IgD-negative memory B cell (primary cell): ENCODE results near the gene SDE2. TPM values are rescaled to one million over a fixed set of nuclear protein-coding genes. Genes with fewer than 3 reads are reported as not detected.
"Not testable (repeated sequence)": the region's sequence is repeated elsewhere in the genome, so short reads cannot be mapped to it uniquely, and the experiment has no call there.

ENCODE experiments used
- H3K27ac Mint-ChIP-seq, 3 donors: one replicate each; pipeline ENCODE4 v1.8.0; 2020 to 2022; ENCODE audit warnings: mild to moderate bottlenecking in 3 of 3, mixed read lengths in 3 of 3, moderate library complexity in 1 of 3
- H3K27me3 Mint-ChIP-seq: one replicate; pipeline ENCODE4 v1.8.0; 2021; ENCODE audit warnings: mixed read lengths
- H3K36me3 Mint-ChIP-seq: one replicate; pipeline ENCODE4 v1.8.0; 2020; ENCODE audit warnings: mild to moderate bottlenecking, mixed read lengths
- H3K4me1 Mint-ChIP-seq, 3 donors: one replicate each; pipeline ENCODE4 v1.8.0; 2020 to 2022; ENCODE audit warnings: mixed read lengths in 3 of 3, mild to moderate bottlenecking in 1 of 3
- H3K4me3 Mint-ChIP-seq, 4 donors: one replicate each; pipeline ENCODE4 v1.8.0; 2020 to 2022; ENCODE audit warnings: mild to moderate bottlenecking in 4 of 4, mixed read lengths in 4 of 4, moderate library complexity in 3 of 4
- H3K9me3 Mint-ChIP-seq, 3 donors: one replicate each; pipeline ENCODE4 v1.8.0; 2020 to 2021; ENCODE audit warnings: mixed read lengths in 3 of 3, mild to moderate bottlenecking in 1 of 3
- polyA plus RNA-seq: library from polyadenylated mRNA; unstranded; fragments of 300-500 nt; fragmentation: Illumina TruSeq; gene quantifications from one replicate; pipeline ENCODE4 v1.2.3, GENCODE V29; 2021

SDE2 gene
- polyA plus RNA-seq, 1 donor from 2014 or later, result 9.2 TPM

DNA sequence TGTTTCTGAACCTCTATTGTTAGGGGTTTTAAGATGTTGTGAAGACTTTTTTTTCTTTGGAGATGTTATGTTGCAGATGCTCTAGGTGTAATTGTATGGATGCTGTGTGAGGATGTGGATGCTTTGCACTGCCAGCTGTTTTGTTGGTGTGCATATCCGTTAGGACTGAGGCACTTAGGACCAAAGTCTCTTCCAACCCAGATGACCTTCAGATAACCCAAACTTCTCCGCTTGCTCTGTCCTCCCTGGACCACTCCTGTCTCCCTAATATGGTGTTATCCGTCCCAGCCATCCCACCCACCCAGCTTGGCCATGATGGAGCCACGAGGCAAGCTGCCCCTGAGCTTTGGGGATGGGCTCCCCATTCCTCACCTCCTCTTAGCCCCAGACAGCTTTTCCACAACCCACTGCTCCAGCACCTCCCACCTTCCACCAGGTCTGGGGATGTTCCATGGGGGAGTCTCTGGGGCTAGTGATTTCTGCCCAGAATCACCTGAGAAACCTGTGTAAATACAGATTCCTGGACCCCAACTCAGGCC lies 53.0 kb downstream of the SDE2 start:
- Mint-ChIP-seq H3K36me3 (no peaks in the 10 kb centered on the region), H3K9me3 (no peaks in the 10 kb centered on the region), H3K4me1 (peaks cover 4 to 15% (median 14%) of the 10 kb centered on the region in 3 donors), H3K4me3 (no peak overlapping the region), H3K27ac (no peak overlapping the region), H3K27me3 (peaks cover 12% of the 10 kb centered on the region)

DNA sequence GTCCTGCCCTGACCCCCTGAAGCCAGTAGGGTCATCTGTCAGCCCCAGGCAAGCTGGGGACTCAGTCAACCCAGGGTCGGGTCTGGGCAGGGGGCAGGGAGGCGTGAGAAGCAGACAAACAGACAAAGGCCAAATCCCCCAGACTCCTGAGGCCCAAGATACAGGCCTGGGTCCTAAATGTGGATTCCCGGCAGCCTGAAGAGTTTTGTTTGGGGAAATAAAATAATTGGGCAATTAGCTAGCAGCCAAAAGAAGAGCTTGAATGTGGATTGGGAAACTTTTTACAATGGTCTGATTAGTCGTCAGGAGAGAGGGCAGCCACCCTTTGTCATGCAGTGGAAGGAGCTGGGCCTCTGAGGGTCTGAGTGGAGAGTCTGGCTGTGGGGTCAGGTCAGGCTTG lies 53.6 kb downstream of the SDE2 start:
- Mint-ChIP-seq H3K27ac (no peak overlapping the region), H3K36me3 (no peaks in the 10 kb centered on the region), H3K4me1 (peaks cover 4 to 15% (median 14%) of the 10 kb centered on the region in 3 donors), H3K27me3 (peaks cover 10% of the 10 kb centered on the region), H3K4me3 (no peak overlapping the region), H3K9me3 (no peaks in the 10 kb centered on the region)

DNA sequence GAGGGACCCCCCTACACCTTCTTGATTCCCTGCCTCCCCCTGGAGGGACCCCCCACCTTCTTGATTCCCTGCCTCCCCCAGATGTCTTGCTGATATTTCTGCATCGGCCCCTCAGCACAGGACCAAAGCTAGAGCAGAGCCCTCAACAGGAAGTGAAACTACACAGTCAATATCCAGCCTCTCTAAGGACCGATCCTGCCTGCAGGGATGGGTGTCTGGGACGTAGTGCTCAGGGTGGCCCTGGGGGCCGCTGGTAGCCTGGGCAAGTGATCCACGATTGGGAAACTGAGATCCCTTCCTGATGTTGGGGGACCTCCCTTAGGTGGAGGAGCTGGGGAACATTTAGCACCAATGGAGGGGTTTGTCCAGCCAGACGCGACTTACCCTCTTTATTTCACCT lies 54.2 kb downstream of the SDE2 start:
- Mint-ChIP-seq H3K27me3 (peaks cover 7% of the 10 kb centered on the region), H3K36me3 (no peaks in the 10 kb centered on the region), H3K9me3 (no peaks in the 10 kb centered on the region), H3K27ac (no peak overlapping the region), H3K4me1 (peaks cover 4 to 15% (median 14%) of the 10 kb centered on the region in 3 donors), H3K4me3 (peak overlapping the region in 2 of 4 donors; percentile 5 to 69)

DNA sequence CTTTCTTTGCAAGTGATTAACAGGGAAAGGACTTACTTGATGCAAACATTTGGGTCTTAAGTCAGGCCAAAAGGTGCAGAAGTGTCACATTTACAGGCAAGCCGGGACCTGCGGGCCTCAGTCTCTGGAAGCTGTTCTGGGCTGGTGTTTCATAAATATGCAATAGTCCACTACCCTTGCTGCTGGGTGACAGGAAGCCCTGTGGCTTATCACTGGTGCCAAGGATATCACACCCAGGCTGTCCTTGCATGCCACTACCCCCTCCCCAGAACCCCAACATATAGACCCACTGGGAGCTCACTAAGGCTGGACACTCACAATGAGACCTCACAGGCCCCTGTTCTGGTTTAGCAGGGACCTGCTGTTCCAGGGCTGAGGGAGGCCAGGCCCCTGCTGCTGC lies 54.8 kb downstream of the SDE2 start:
- Mint-ChIP-seq H3K27me3 (peaks cover 7% of the 10 kb centered on the region), H3K27ac (no peak overlapping the region), H3K4me1 (peaks cover 4 to 15% (median 14%) of the 10 kb centered on the region in 3 donors), H3K9me3 (no peaks in the 10 kb centered on the region), H3K36me3 (no peaks in the 10 kb centered on the region), H3K4me3 (no peak overlapping the region)

DNA sequence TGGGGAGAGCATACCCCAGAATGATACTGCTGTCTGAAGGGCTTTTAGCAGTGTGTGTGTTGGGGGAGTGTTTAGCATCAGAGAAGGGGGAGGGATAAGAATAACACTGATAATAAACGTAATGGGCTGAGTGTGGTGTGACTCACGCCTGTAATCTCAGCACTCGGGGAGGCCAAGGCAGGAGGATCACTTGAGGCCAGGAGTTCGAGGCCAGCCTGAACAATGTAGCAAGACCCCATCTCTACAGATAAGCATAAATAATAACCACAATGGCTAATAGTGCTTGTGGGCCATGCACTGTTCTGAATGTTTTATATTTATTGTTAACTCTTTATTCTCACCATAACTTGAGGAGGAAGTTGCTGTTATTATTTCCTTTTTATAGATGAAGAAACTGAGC lies 55.6 kb downstream of the SDE2 start:
- Mint-ChIP-seq H3K36me3 (no peaks in the 10 kb centered on the region), H3K4me3 (no peak overlapping the region), H3K27ac (no peak overlapping the region), H3K27me3 (peaks cover 3% of the 10 kb centered on the region), H3K9me3 (no peaks in the 10 kb centered on the region), H3K4me1 (peaks cover 4 to 14% (median 13%) of the 10 kb centered on the region in 3 donors)

DNA sequence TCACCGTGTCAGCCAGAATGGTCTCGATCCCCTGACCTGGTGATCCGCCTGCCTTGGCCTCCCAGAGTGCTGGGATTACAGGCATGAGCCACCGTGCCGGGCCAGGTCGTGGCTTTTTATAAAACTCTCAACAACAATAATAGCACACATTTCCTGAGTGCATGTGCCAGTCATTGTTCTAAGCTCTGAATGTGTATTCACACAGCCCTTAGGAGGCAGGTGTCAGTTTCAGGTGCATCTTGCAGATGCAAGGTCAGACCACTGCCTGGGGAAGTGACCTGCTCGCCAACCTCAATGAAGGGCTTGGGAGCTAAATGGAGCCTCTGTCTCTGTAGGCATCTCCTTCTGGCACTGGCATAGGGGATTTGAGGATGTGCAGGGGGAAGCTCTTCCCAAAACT lies 56.6 kb downstream of the SDE2 start:
- Mint-ChIP-seq H3K27me3 (peaks cover 3% of the 10 kb centered on the region), H3K9me3 (no peaks in the 10 kb centered on the region), H3K4me3 (peak overlapping the region in 2 of 4 donors; percentile 46 to 51), H3K4me1 (peaks cover 4 to 14% (median 13%) of the 10 kb centered on the region in 3 donors), H3K27ac (peak overlapping the region in 1 of 3 donors; percentile 46), H3K36me3 (no peaks in the 10 kb centered on the region)

DNA sequence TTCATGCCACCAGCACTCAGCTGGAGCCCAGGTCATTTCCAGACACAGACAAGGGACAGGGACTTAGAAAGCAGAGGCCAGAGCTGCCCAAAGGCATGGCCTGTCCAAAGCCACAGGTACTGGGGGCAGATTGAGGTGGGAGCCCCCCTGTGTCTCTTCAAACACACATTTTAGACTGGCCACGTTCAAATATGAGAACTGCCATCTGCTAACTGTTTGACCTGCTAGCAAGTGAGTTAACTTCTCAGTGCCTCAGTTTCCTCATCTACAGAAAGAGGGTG lies 57.3 kb downstream of the SDE2 start:
- peak overlapping the region in 1 of 3 donors; percentile 16 for H3K27ac Mint-ChIP-seq
- H3K4me1 Mint-ChIP-seq, result peaks cover 4 to 14% (median 12%) of the 10 kb centered on the region in 3 donors
- H3K9me3 Mint-ChIP-seq, result no peaks in the 10 kb centered on the region
- no peaks in the 10 kb centered on the region for H3K36me3 Mint-ChIP-seq
- H3K4me3 Mint-ChIP-seq, result peak overlapping the region in 2 of 4 donors; percentile 8 to 43
- H3K27me3 Mint-ChIP-seq, result peaks cover 3% of the 10 kb centered on the region

DNA sequence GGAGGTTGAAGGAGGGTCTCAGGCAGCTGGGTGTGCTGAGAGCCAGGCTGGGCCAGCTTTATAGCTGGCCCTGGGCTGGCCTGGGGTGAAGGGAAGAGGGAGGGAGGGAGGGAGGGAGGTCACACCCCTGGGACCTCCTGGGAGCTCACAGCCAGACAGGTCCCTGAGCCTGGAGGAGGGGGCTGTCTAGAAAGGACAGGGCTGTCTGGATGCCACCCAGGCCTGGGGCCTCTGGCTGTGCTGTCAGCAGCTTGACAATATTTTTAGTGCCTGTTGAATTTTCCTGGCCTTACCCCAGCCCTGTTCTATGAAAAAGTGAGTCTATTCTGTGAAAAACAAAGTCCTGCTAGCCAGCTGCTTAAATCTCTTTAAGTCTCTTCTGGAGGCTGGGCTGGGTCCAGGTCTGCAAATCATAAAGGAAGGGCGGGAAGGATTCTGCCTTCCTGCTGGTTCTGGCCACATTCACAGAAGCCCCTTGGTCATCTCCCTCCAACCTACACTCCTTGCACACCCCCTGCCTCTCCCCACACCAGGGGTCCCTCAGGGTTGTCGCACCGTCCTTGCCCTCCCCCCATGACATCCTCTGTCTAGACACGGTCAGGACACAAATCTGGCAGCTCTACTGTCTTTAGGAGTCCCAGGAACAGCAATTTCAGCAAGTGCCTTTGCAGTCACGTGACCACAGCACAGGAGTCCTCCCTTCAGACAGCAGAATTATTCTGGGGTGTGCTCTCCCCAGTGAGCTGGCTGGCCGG lies 57.8 kb downstream of the SDE2 start, which contains the start of gene LEFTY2:
Gene LEFTY2 (minus strand): TSS at position 34 of the 755 bp plus-strand sequence. CDS start 80 bp downstream, outside the sequence.
- no peaks in the 10 kb centered on the region for H3K36me3 Mint-ChIP-seq
- H3K4me1 Mint-ChIP-seq, result peaks cover 4 to 16% (median 14%) of the 10 kb centered on the region in 3 donors
- peak within 1 kb of the TSS in 2 of 4 donors; percentile 8 to 43 for H3K4me3 Mint-ChIP-seq
- peak within 1 kb of the TSS in 1 of 3 donors; percentile 16 for H3K27ac Mint-ChIP-seq
- no peaks in the 10 kb centered on the region for H3K9me3 Mint-ChIP-seq
- H3K27me3 Mint-ChIP-seq, result peaks cover 3% of the 10 kb centered on the region

DNA sequence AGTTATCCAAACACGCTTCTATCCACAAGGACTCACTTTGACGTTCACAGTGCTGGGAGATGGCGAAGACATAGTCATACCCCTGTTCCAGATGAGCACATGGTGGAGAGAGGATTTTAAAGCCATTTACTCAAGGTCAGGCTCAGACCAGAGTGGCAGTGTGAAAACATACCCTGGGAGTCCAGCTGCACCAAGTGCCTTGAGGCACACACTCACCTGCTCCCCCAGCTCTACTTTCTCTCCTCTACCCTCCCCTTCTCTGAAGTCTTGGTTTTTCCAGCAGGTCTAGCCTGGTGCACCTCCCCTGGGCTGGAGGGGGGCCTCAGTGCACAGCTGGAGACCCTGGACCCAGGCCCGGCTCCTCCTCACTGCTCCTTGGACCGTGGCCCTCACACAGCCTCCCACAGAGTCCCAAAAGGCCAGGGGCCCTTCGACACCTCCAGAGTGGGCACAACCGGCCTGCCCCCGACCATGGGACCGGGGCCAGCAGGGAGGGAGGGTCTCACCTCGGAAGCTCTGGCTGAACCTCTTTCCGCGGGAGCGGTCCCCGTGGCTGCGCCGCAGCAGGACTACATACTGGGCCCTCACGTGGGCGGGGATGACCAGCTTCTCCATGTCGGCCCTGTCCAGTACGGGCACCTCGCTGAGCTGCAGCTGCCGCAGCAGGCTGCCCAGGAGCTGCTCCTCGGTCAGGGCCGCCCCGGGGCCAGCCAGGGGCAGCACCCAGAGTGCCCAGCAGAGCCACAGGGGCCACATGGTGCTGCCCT lies 58.6 kb downstream of the SDE2 start:
- Mint-ChIP-seq H3K36me3 (no peaks in the 10 kb centered on the region), H3K27ac (no peak overlapping the region), H3K4me3 (no peak overlapping the region), H3K4me1 (peaks cover 4 to 16% (median 14%) of the 10 kb centered on the region in 3 donors), H3K9me3 (no peaks in the 10 kb centered on the region), H3K27me3 (peaks cover 3% of the 10 kb centered on the region)

DNA sequence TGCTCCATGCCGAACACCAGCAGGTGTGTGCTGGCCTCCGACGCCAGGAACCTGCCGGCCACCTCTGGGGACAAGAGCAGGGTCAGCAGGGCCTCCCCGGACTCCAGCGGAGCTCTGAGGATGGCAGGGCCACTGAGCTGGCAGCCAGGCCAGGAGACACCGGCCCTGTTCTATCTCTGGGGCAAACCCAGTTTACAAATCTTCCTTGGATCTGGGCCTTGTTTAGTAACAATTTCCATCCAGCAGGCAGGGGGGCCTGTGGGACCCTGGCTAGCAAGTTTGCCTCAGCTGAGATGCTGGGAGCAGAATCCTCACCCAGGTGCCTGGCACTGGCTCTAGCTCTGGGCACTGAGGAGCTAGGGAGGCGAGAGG lies 59.2 kb downstream of the SDE2 start:
- not testable (repeated sequence) for H3K27me3 Mint-ChIP-seq, H3K4me3 Mint-ChIP-seq, H3K27ac Mint-ChIP-seq, H3K9me3 Mint-ChIP-seq, H3K36me3 Mint-ChIP-seq
- H3K4me1 Mint-ChIP-seq, result peaks cover 4 to 11% (median 11%) of the 10 kb centered on the region in 3 donors

DNA sequence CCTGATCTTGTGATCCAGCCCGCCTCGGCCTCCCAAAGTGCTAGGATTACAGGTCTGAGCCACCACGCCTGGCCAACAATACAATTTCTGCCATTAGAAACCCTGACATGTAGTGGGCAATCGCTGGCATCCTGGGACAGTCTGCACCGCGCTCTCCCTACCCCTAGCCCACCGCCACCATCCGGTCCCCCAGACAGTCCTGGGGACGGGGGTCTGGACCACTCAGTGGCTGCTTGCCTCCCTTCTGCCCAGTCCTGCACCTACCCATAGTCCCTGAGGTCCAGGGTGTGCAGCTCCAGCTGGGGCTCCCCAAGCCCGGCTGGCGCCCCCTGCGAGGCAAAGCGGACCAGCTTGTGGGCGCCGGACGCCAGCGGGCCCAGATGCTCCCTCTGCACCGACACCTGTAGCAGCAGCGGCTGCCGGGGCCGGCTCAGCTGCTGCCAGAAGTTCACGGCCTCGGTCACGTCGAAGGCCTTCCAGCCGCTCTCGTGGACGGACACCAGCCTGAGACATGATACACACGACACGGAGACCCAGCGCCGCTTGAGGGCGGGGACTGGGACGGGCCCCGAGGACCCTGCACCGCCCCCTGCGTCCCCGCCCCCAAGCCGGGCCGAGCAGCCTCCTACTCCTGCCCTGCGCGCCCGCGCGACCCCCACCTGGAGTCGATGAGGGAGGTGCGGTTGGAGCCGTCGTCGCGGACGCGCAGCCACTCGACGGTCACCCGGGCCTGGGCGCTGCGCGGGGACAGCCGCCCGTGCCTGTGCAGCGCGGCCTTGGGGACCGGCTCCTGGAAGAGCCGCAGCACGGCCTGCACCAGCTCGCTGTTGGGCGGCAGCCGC lies 59.8 kb downstream of the SDE2 start:
- not testable (repeated sequence) for H3K27ac Mint-ChIP-seq, H3K4me3 Mint-ChIP-seq, H3K36me3 Mint-ChIP-seq, H3K9me3 Mint-ChIP-seq, H3K27me3 Mint-ChIP-seq, H3K4me1 Mint-ChIP-seq

DNA sequence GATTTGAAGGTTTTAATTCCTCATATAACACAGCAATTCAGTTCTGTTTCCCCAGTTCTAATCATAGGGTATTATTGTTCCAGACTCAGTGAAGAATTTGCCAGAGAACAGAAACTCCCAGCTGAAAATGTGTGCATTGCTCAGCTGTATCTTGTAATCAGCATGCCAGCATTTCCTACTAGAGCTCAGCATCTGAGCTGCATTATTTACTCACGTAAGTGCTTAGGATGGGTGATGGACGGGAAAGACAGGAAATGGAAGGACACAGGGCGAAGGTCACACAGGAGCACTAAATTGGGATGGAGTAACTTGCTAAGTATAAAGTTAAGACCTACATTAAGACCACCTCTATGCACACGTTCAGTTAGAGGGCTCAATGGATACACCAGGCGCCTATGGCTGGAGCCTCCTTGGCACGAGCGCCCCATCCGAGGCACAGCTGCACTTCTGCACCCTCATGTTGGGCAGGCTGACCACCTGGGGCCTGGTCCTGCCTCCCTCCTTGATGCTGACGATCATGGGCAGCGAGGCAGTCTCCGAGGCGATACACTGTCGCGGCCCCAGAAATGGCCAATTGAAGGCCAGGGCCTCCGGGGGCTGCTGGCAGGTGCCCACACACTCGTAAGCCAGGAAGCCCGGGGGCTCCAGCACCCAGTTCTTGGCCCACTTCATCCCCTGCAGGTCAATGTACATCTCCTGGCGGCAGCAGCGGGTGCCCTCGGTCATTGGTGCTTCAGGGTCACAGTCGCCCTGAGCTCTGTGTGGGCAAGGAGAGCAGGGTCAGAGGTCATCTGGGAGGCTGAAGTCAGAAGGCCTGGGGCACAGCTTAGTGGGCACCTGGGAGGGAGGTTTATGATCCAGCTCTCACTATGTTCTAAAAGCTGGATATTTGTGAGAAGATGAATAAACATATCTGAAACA lies 61.8 kb downstream of the SDE2 start:
- Mint-ChIP-seq H3K9me3 (no peaks in the 10 kb centered on the region), H3K4me3 (peak overlapping the region in 1 of 4 donors; percentile 55), H3K27ac (no peak overlapping the region), H3K4me1 (peaks cover 3 to 8% (median 4%) of the 10 kb centered on the region in 3 donors), H3K27me3 (no peaks in the 10 kb centered on the region), H3K36me3 (no peaks in the 10 kb centered on the region)

DNA sequence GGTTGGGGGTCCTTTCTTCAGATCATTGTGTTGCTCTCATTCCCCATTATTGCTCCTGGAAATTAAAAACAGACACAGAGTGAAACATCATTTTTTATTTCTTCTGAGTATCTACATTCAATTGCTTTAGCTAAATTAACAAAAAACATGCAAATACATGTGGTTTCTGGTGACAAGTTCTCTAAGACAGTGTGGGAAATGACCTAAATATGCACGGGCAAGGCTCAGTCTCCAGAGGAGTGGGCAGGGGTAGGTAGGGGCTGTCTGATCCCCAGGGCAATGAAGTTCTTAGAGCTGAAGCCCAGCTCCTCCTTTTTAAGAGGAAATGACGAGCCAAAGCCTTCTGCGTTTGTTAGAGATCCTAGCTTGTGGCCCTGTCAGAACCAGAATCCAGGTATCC lies 62.6 kb downstream of the SDE2 start:
- Mint-ChIP-seq H3K27ac (no peak overlapping the region), H3K9me3 (no peaks in the 10 kb centered on the region), H3K27me3 (no peaks in the 10 kb centered on the region), H3K4me3 (no peak overlapping the region), H3K4me1 (peaks cover 0 to 3% (median 3%) of the 10 kb centered on the region in 3 donors), H3K36me3 (no peaks in the 10 kb centered on the region)

DNA sequence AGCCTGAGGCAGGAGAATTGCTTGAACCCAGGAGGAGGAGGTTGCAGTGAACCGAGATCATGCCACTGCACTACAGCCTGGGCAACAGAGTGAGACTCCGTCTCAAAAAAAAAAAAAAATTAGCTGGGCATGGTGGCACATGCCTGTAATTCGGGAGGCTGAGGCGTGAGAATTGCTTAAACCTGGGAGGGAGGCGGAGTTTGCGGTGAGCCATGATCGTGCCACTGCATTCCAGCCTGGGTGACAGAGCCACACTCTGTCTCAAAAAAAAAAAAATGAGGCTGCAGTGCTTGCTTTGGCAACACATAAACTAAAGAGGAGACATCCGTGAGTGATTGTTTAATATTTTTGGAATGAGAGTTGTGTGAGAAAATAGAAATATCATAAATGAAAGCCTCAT lies 63.1 kb downstream of the SDE2 start:
- not testable (repeated sequence) for H3K9me3 Mint-ChIP-seq, H3K27ac Mint-ChIP-seq, H3K36me3 Mint-ChIP-seq, H3K4me1 Mint-ChIP-seq, H3K4me3 Mint-ChIP-seq, H3K27me3 Mint-ChIP-seq
